Measurements from ENCODE around the gene MZT2B. TPM values are rescaled to one million over a fixed set of nuclear protein-coding genes. Genes with fewer than 3 reads are reported as not detected.
"Not testable (repeated sequence)": the region's sequence is repeated elsewhere in the genome, so short reads cannot be mapped to it uniquely, and the experiment has no call there.

The MZT2B gene
- total RNA-seq, 4 donors from 2014 or later: 52.8 to 93.5 (median 72.4) TPM

DNA sequence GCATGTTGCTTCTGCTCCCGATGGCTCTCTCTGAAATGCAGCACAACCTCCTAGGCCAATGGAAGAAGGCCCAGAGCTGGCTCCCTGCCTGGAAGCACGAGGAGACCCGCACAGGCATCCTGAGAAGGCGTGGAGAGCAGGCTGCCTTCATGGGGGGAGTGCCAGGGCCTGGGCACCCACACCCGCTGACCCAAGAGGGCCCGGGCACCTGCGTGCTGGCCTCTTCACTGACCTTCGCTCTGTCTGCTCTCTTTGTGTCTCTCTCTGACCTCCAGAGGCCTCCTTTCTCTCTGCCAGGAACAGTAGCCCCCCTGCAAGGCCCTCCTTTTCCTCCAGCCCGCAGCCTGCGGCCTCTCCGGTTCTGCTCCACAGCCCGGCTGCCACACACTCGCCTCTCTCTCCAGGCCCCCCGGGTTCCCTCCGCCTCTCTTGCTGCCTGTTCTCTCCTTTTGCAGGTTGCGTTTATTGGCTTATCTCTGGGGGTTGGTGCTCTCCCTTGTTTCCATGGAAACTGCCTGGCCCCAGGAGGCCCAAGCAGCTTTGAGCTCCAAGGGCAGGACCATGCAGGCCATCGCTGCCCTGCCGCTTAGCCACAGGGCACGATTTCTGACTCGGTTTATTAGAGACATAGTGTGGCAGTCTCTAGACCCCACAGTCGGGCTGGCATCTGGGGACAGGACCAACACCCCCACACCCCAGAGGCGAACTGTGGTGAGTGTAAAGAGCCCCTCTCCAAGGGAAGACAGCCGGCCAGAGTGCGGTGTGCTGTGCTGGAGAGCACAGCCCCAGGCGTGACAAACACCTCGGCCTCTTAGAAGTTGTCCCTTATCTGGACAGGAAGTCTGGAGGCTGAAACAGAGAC lies 1.7 kb downstream of the MZT2B start:
- TF ChIP-seq, protein P1, sequence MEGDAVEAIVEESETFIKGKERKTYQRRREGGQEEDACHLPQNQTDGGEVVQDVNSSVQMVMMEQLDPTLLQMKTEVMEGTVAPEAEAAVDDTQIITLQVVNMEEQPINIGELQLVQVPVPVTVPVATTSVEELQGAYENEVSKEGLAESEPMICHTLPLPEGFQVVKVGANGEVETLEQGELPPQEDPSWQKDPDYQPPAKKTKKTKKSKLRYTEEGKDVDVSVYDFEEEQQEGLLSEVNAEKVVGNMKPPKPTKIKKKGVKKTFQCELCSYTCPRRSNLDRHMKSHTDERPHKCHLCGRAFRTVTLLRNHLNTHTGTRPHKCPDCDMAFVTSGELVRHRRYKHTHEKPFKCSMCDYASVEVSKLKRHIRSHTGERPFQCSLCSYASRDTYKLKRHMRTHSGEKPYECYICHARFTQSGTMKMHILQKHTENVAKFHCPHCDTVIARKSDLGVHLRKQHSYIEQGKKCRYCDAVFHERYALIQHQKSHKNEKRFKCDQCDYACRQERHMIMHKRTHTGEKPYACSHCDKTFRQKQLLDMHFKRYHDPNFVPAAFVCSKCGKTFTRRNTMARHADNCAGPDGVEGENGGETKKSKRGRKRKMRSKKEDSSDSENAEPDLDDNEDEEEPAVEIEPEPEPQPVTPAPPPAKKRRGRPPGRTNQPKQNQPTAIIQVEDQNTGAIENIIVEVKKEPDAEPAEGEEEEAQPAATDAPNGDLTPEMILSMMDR (IDR thresholded peaks at IDR 0.05): no peak
- DNase-seq (ENCODE audit: low spot score): no peak

GRCh38 chr2:130185436-130185835 lies 3.4 kb downstream of the MZT2B start:
- no peak for DNase-seq (ENCODE audit: low spot score)
- TF ChIP-seq, protein P1 (IDR thresholded peaks at IDR 0.05): no peak
- no peak for ATAC-seq (ENCODE audit: low FRiP score)

More for the DNA sequence above, 1.7 kb downstream of the MZT2B start:
- ATAC-seq (ENCODE audit: low FRiP score): no peak

DNA sequence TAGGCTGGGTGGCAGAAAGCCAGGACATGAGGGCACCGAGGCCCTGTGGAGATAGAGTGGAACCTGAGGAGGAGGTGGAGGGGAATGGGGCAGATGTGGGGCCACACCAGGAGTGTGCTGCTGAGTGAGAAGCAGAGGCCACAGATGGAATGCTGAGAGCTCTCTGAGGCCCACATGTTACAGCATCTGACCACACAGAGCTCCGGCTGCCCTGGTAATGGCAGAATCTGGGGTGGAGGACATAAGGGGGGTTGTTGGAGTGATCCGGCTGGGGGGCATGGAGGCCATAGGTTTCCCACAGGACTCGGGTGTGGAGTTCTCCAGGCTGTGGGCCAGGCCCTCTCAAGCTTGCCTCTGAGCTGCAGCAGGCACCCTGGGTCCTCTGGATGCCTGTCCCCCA lies 3.8 kb downstream of the MZT2B start:
- DNase-seq (ENCODE audit: low spot score) (no peak), ATAC-seq (ENCODE audit: low FRiP score) (no peak)
- TF ChIP-seq, protein P1 (IDR thresholded peaks at IDR 0.05): no peak

DNA sequence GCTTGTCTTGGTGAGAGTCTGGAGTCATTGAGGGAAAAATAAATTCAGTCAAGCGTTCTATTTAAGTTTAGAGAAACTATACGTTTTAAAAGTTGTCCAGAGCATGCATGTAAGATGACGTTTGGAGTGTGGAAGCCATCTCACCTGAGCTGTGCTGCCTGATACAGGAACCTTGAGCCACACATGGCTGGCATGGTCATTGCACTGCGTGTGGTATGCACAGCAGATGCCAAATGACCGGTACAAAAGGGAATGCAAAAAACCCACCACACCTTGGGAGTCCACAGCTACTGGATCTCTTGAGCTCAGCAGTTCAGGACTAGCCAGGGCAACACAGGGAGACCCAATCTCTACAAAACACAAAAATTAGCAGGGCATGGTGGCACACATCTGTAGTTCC lies 4.3 kb downstream of the MZT2B start:
- ATAC-seq (ENCODE audit: low FRiP score) (no peak), DNase-seq (ENCODE audit: low spot score) (no peak)
- TF ChIP-seq, protein P1 (IDR thresholded peaks at IDR 0.05): no peak

DNA sequence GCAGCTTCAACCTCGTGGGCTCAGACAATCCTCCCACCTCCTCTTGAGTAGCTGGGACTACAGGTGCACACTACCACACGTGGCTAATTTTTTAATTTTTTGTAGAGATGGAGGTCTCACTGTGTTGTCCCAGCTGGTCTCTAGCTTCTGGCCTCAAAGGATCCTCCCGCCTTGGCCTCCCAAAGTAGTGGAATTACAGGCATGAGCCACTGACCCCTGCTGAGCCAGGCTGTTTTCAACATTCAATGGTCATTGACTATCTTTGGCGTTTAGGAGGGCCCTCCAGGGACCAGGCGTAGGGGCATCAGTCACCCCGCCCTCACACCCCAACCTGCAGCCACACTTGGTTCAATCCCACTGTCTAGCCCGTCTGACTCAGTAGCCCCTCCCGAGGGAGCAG lies 5.2 kb downstream of the MZT2B start:
- no peak for DNase-seq (ENCODE audit: low spot score)
- no peak for ATAC-seq (ENCODE audit: low FRiP score)
- TF ChIP-seq, protein P1 (IDR thresholded peaks at IDR 0.05): no peak

DNA sequence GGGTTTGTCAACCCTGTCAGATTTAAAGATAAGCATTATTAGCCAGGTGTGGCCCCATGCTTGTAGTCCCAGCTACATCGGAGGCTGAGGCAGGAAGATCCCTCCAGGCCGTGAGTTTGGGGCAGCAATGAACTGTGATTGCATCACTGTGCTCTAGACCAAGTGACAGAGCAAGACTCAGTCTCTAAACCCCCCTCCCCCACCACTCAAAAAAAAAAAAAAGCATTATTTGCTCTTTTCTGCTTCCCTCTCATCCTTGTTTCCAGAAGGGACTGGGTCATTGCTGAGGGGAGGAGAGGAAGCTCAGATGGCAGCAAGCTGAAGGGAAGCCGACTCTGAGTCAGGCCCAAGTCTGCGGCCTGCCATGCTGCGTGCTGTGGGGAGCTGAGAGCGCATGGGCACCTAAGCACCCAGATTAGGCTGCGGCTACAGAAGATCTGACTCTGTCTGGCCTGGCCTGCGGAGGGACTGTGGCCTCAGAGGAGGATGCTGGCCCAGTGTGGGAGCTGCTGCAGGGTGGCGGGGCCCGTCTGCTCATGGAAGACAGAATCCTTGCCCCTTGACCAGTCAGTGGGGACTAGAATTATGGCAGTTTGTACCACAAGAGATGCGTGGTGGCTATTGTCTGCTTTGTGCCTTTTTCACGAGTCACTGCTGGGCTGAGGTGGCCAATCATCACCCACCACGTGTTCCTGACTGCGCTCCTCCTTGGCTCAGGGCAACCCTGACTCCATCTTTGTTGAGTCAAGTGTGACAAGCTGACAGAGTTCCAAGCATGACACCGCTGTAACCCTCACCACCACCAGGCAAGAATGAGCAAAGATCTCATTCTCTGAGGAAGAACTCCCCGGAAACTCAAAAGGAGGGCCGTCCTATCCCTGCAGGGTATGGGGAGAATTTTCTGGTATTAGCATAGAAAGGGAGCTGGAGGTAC lies 6.1 kb downstream of the MZT2B start:
- ATAC-seq (ENCODE audit: low FRiP score); DNase-seq (ENCODE audit: low spot score): not testable (repeated sequence)

- not testable (repeated sequence) for DNase-seq (ENCODE audit: low spot score); ATAC-seq (ENCODE audit: low FRiP score)
Measured at GRCh38 chr2:130188958-130189357, 6.9 kb downstream of the MZT2B start.

Measured in omental fat pad (tissue), 4 donors.